H1 (cell line): ENCODE data around the gene NEMF. TPM values are rescaled to one million over a fixed set of nuclear protein-coding genes. Genes with fewer than 3 reads are reported as not detected.

Source experiments
- CTCF ChIA-PET: fragments of 300-600 bp; sonication (Branson Sonifier 250); formaldehyde crosslinking; loops from one replicate; lab custom pipeline; 2021; ENCODE audit not compliant: partially characterized antibody; lab: Charles Lee
- POLR2A ChIA-PET: fragments of 300-600 bp; sonication (Branson Sonifier 250); formaldehyde crosslinking; loops from one replicate; lab custom pipeline; 2021; ENCODE audit warnings: inconsistent platforms; ENCODE audit not compliant: partially characterized antibody; lab: Charles Lee
- DNase-seq, 2 experiments: peaks; one replicate each; pipeline versions ENCODE4 v3.0.0 to v3.0.0-alpha.2; 2010 to 2022; ENCODE audit warnings: low spot score in 2 of 2, low read depth in 1 of 2, mixed read lengths in 1 of 2
- FAIRE-seq: peaks from 2 replicates; lab custom pipeline; 2011; peaks lifted over from hg19 to GRCh38; lab: Jason Lieb, UNC
- H2AFZ ChIP-seq: 2 replicates; pipeline ENCODE4 v1.8.1; 2012; ENCODE audit warnings: low read length, inconsistent platforms
- H2AK5ac ChIP-seq: 2 replicates; pipeline ENCODE4 v1.6.1; 2013; ENCODE audit warnings: low read depth, low read length
- H2BK120ac ChIP-seq: replicated peaks from 2 replicates; pipeline ENCODE3; 2013; ENCODE audit warnings: low read depth, low read length, inconsistent platforms
- H2BK12ac ChIP-seq: 2 replicates; pipeline ENCODE4 v1.6.1; 2013; ENCODE audit warnings: low read depth, low read length
- H2BK15ac ChIP-seq: 2 replicates; pipeline ENCODE4 v1.6.1; 2013; ENCODE audit warnings: low read length
- H2BK20ac ChIP-seq: 2 replicates; pipeline ENCODE4 v1.6.1; 2013; ENCODE audit warnings: low read length
- H2BK5ac ChIP-seq: 2 replicates; pipeline ENCODE4 v1.6.1; 2013; ENCODE audit warnings: low read depth, low read length
- H3K14ac ChIP-seq: 2 replicates; pipeline ENCODE4 v1.6.1; 2013; ENCODE audit warnings: inconsistent platforms; ENCODE audit not compliant: insufficient read length
- H3K18ac ChIP-seq: 2 replicates; pipeline ENCODE4 v1.6.1; 2013; ENCODE audit warnings: low read length; ENCODE audit errors: extremely low read depth
- H3K23ac ChIP-seq: 2 replicates; pipeline ENCODE4 v1.6.1; 2013; ENCODE audit warnings: inconsistent platforms; ENCODE audit not compliant: insufficient read length
- H3K23me2 ChIP-seq: 2 replicates; pipeline ENCODE4 v1.6.1; 2013; ENCODE audit warnings: low read depth, low read length
- H3K27ac ChIP-seq: 2 replicates; pipeline ENCODE4 v1.6.1; 2011; ENCODE audit warnings: low read depth, low read length, inconsistent platforms
- H3K27me3 ChIP-seq, 4 experiments: replicated peaks in 1 of 4; 1 replicate in 1 of 4; 2 replicates in 3 of 4; pipeline versions ENCODE4 v1.6.1 to v1.8.1; 2011 to 2013; ENCODE audit warnings: low read length in 3 of 4, mild to moderate bottlenecking in 3 of 4, inconsistent platforms in 2 of 4, mixed read lengths in 2 of 4, moderate library complexity in 1 of 4; ENCODE audit not compliant: control insufficient read depth in 3 of 4, insufficient read depth in 3 of 4; ENCODE audit errors: extremely low read depth in 1 of 4
- H3K36me3 ChIP-seq, 4 experiments: 2 replicates each; pipeline versions ENCODE4 v1.6.1 to v1.8.1; 2011 to 2013; ENCODE audit warnings: mild to moderate bottlenecking in 4 of 4, low read length in 3 of 4, moderate library complexity in 2 of 4, control low read depth in 1 of 4, inconsistent platforms in 1 of 4; ENCODE audit not compliant: insufficient read depth in 4 of 4, control insufficient read depth in 2 of 4
- H3K4ac ChIP-seq: replicated peaks from 2 replicates; pipeline ENCODE3; 2013; ENCODE audit warnings: low read length, low read depth, mixed read lengths, inconsistent platforms; ENCODE audit not compliant: insufficient read length
- H3K4me1 ChIP-seq, 4 experiments: replicated peaks in 1 of 4; 1 replicate in 1 of 4; 2 replicates in 3 of 4; pipeline versions ENCODE4 v1.6.1 to v1.8.1; 2011 to 2013; ENCODE audit warnings: low read length in 3 of 4, inconsistent platforms in 2 of 4, mixed read lengths in 1 of 4; ENCODE audit not compliant: insufficient read depth in 4 of 4, control insufficient read depth in 3 of 4
- H3K4me2 ChIP-seq, 2 experiments: 2 replicates each; pipeline versions ENCODE4 v1.6.1 to v1.8.1; 2011 to 2013; ENCODE audit warnings: low read depth in 2 of 2, low read length in 2 of 2, control low read depth in 1 of 2, inconsistent platforms in 1 of 2, mild to moderate bottlenecking in 1 of 2; ENCODE audit not compliant: insufficient read depth in 1 of 2
- H3K4me3 ChIP-seq, 4 experiments: fragments of 200-600, 300-600 bp in 1 of 4; sonication (generic), shearing (Covaris generic), sonication (Bioruptor Twin) in 1 of 4; 2 replicates each; pipeline versions ENCODE4 v1.5.1 to v1.8.1; 2011 to 2016; ENCODE audit warnings: low read length in 4 of 4, low read depth in 3 of 4, control low read depth in 2 of 4, inconsistent platforms in 2 of 4, mild to moderate bottlenecking in 2 of 4, mixed read lengths in 1 of 4, moderate library complexity in 1 of 4; ENCODE audit not compliant: insufficient read depth in 2 of 4; ENCODE audit errors: extremely low read depth in 1 of 4
- H3K56ac ChIP-seq: replicated peaks from 2 replicates; pipeline ENCODE3; 2013; ENCODE audit warnings: low read depth, mild to moderate bottlenecking, mixed read lengths, low read length, inconsistent platforms; ENCODE audit not compliant: insufficient read length
- H3K79me1 ChIP-seq: 2 replicates; pipeline ENCODE4 v1.6.1; 2013; ENCODE audit warnings: low read depth, low read length, control low read depth
- H3K79me2 ChIP-seq, 2 experiments: 2 replicates each; pipeline versions ENCODE4 v1.6.1 to v1.8.1; 2012 to 2013; ENCODE audit warnings: low read length in 2 of 2, mild to moderate bottlenecking in 2 of 2, inconsistent platforms in 1 of 2; ENCODE audit not compliant: insufficient read depth in 2 of 2, control insufficient read depth in 1 of 2
- H3K9ac ChIP-seq, 4 experiments: replicated peaks in 1 of 4; 1 replicate in 1 of 4; 2 replicates in 3 of 4; pipeline versions ENCODE4 v1.6.1 to v1.8.1; 2011 to 2013; ENCODE audit warnings: low read depth in 3 of 4, low read length in 3 of 4, control low read depth in 2 of 4, mild to moderate bottlenecking in 2 of 4, moderate library complexity in 2 of 4, inconsistent platforms in 1 of 4; ENCODE audit errors: extremely low read depth in 1 of 4
- H3K9me3 ChIP-seq, 2 experiments: 2 replicates each; pipeline versions ENCODE4 v1.6.1 to v1.8.1; 2012 to 2013; ENCODE audit warnings: mild to moderate bottlenecking in 2 of 2, moderate library complexity in 2 of 2, control low read depth in 1 of 2, inconsistent platforms in 1 of 2, low read depth in 1 of 2, low read length in 1 of 2, mixed read lengths in 1 of 2; ENCODE audit not compliant: insufficient read depth in 2 of 2
- H4K20me1 ChIP-seq, 2 experiments: replicated peaks in 1 of 2; 2 replicates each; pipeline versions ENCODE3 to v1.8.1; 2011 to 2013; ENCODE audit warnings: inconsistent platforms in 2 of 2, low read length in 2 of 2, mild to moderate bottlenecking in 1 of 2; ENCODE audit not compliant: insufficient read depth in 2 of 2, control insufficient read depth in 1 of 2
- H4K5ac ChIP-seq: 2 replicates; pipeline ENCODE4 v1.6.1; 2013; ENCODE audit warnings: low read length, low read depth, mixed read lengths, inconsistent platforms; ENCODE audit not compliant: insufficient read length
- H4K8ac ChIP-seq: 2 replicates; pipeline ENCODE4 v1.8.0; 2013; ENCODE audit warnings: mild to moderate bottlenecking, moderate library complexity, low read length, inconsistent platforms; ENCODE audit not compliant: insufficient read depth; ENCODE audit errors: extremely low read depth
- H4K91ac ChIP-seq: replicated peaks from 2 replicates; pipeline ENCODE3; 2013; ENCODE audit warnings: low read length, mixed read lengths, inconsistent platforms; ENCODE audit not compliant: insufficient read length
- CHD1 ChIP-seq: IDR thresholded peaks from 2 replicates; pipeline ENCODE4 v1.6.1; 2012; ENCODE audit warnings: low read depth, low read length, improper control_type of control experiment
- CHD2 ChIP-seq: IDR thresholded peaks from 2 replicates; pipeline ENCODE4 v1.6.1; 2012; ENCODE audit warnings: low read length, improper control_type of control experiment
- KDM5A ChIP-seq: fragments of 200-600 bp; IDR thresholded peaks from 2 replicates; pipeline ENCODE4 v1.7.1; 2012; ENCODE audit warnings: mild to moderate bottlenecking, low read length, inconsistent platforms, mixed read lengths
- RAD21 ChIP-seq, 2 experiments: IDR thresholded peaks in 1 of 2; conservative IDR thresholded peaks in 1 of 2; 2 replicates each; pipeline ENCODE4 v1.6.1; 2011; ENCODE audit warnings: low read depth in 2 of 2, low read length in 2 of 2, improper control_type of control experiment in 1 of 2, inconsistent platforms in 1 of 2, mild to moderate bottlenecking in 1 of 2, moderate library complexity in 1 of 2
- RBBP5 ChIP-seq: IDR thresholded peaks from 2 replicates; pipeline ENCODE4 v1.7.1; 2012; ENCODE audit warnings: low read depth, mild to moderate bottlenecking, inconsistent platforms, low read length, moderate library complexity, borderline replicate concordance
- SRF ChIP-seq: IDR thresholded peaks from 2 replicates; pipeline ENCODE4 v1.6.1; 2011; ENCODE audit warnings: mild to moderate bottlenecking, low read depth, low read length, moderate library complexity
- WGBS, 2 experiments: shearing (Covaris generic) in 1 of 2; methylation state at CpG; one replicate each; pipeline versions ENCODE4 v1.1.6 to v1.1.7; 2013 to 2015; ENCODE audit warnings: low lambda C conversion rate in 2 of 2, mixed read lengths in 2 of 2, inconsistent platforms in 1 of 2, low coverage in 1 of 2, missing lambda C conversion rate in 1 of 2; ENCODE audit not compliant: insufficient replicate concordance in 2 of 2, insufficient coverage in 1 of 2, insufficient read length in 1 of 2; ENCODE audit errors: extremely low coverage in 1 of 2, missing lambda C conversion rate in 1 of 2; 5-methylcytosine and 5-hydroxymethylcytosine counted together
- polyA plus RNA-seq, 7 experiments: library from polyadenylated mRNA; depleted of rRNA in 3 of 7; stranded (reverse) in 5 of 7; unstranded in 2 of 7; fragments of >200 nt in 5 of 7; fragments of 200-250 nt in 2 of 7; gene quantifications; 1 replicate in 5 of 7; 2 replicates in 1 of 7; 4 replicates in 1 of 7; pipeline versions ENCODE4 v1.2.1 to v1.2.3, GENCODE V29; 2011 to 2013; ENCODE audit warnings: missing spikeins in 2 of 7, mixed read lengths in 2 of 7
- total RNA-seq: library from RNA; stranded (reverse); fragmentation: NEBNext Ultra II Directional; extraction: Animal tissue kit (Norgen Biotek cat#: 25700); gene quantifications from 2 replicates; pipeline ENCODE4 v1.2.1, GENCODE V29; 2021

NEMF gene
- total and polyA plus RNA-seq, 2 of the 8 experiments (the other 6 are each of a cell fraction or from before 2014, with no cell fraction given): 8.3 to 45.5 TPM

DNA sequence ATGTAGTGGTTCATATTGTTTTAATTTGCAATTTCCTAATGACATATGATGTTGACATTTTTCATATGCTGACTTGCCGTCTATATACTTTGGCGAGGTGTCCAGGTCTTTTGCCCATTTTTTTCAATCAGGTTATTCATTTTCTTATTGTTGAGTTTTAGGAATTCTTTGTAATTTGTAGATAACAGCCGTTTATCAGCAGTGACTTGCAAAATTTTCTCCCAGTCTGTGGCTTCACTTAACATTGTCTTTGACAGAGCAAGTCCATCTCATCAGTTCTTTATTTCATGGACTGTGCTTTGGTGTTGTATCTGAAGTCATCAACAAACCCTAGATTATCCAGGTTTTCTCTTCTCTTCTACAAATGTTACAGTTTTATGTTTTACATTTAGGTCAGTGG is 97.2 kb downstream of the NEMF start:
- POLR2A ChIA-PET: no interaction called here
- TF ChIP-seq RBBP5 (no peak), RAD21 (IDR thresholded peaks at IDR 0.05 in 1 of 2, conservative IDR thresholded peaks at IDR 0.05 in 1 of 2; ENCODE audit: low read depth in 2 of 2, low read length in 2 of 2) (no peak), KDM5A (no peak), CHD2 (no peak), CHD1 (no peak), SRF (no peak)

More for the DNA sequence above, 97.2 kb downstream of the NEMF start:
- H2BK120ac ChIP-seq: no peak overlapping the region
- H3K23me2 ChIP-seq: no peaks in the 10 kb centered on the region
- H4K5ac ChIP-seq: no peak overlapping the region
- H2AK5ac ChIP-seq: no peak overlapping the region
- 86% methylated on average over 3 of the region's 3 CpGs; no CpG with 5 or more reads in 1 of the 2 experiments for WGBS, 2 experiments
- no peaks in the 10 kb centered on the region for H3K79me2 ChIP-seq
- H3K18ac ChIP-seq: no peak overlapping the region
- no peak overlapping the region for H3K9ac ChIP-seq
- H2BK5ac ChIP-seq: no peak overlapping the region
- H2BK12ac ChIP-seq: no peak overlapping the region
- no peak overlapping the region for H2BK20ac ChIP-seq
- H3K4ac ChIP-seq: no peak overlapping the region
- no peak overlapping the region for H4K91ac ChIP-seq
- no peak for DNase-seq
- no peak overlapping the region for H3K56ac ChIP-seq
- H3K4me3 ChIP-seq: no peak overlapping the region
- CTCF ChIA-PET: no interaction called here
- no peak overlapping the region for H2AFZ ChIP-seq
- no peaks in the 10 kb centered on the region for H3K36me3 ChIP-seq
- H3K27me3 ChIP-seq: no peaks in the 10 kb centered on the region
- H3K79me1 ChIP-seq: no peaks in the 10 kb centered on the region
- H3K23ac ChIP-seq: no peak overlapping the region
- H3K14ac ChIP-seq: no peak overlapping the region
- no peak for FAIRE-seq
- H2BK15ac ChIP-seq: no peak overlapping the region
- H3K4me1 ChIP-seq: no peaks in the 10 kb centered on the region
- H3K9me3 ChIP-seq: no peaks in the 10 kb centered on the region
- H4K20me1 ChIP-seq: no peaks in the 10 kb centered on the region
- H4K8ac ChIP-seq: no peak overlapping the region
- no peak overlapping the region for H3K27ac ChIP-seq
- H3K4me2 ChIP-seq: no peak overlapping the region
